ENCODE results near the gene ALMS1.
"Not testable (repeated sequence)": the region's sequence is repeated elsewhere in the genome, so short reads cannot be mapped to it uniquely, and the experiment has no call there.

ALMS1 gene

GRCh38 chr2:73624036-73624435 lies 238.4 kb downstream of the ALMS1 start:
- DNase-seq = not testable (repeated sequence)

GRCh38 chr2:73624625-73625024 lies 239.0 kb downstream of the ALMS1 start:
- DNase-seq = not testable (repeated sequence)

DNA sequence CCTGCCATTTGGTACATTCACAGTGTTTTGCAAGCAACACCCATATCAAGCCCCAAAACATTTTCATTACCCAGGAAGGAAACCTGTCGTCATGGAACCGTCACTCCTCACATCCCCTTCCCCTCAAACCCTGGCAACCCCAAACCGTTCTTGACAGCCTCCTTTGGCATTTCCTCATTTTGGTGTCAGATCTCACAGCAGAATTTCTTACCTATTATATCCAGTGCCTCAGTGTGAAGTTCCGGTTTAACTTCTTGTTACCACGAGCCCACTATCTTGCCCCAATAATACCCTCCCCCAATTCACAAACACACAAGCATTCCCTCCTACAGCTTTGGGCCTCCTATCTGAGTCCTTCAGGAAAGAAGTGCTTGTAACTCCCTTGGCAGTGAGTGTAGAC lies 240.6 kb downstream of the ALMS1 start:
- DNase-seq = not testable (repeated sequence)

- DNase-seq = not testable (repeated sequence)
Observed at GRCh38 chr2:73628493-73628892, 242.9 kb downstream of the ALMS1 start.

GRCh38 chr2:73630662-73631266 lies 245.1 kb downstream of the ALMS1 start:
- DNase-seq = peak in 1 of 2 experiments; percentile 10

GRCh38 chr2:73636977-73637376 lies 251.3 kb downstream of the ALMS1 start:
- not testable (repeated sequence) for DNase-seq

DNA sequence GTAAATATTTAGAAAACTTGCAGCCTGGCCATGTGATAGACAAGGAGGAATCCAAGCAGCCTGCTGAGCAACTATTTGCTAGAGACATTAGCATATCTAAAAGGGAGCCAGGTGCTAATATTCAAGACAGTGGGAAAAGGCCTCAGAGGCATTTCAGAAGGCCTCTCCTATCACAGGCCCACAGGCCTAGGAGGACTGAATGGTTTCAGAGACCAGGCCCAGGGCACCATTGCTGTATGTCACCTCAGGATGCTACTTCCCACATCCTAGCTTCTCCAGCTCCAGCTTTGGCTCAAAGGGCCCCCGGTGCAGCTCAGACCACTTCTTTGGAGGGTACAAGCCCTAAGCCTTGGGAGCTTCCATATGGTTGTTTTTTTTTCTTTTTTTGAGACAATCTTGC lies 252.8 kb downstream of the ALMS1 start:
- DNase-seq = no peak

- no peak for DNase-seq
Observed at GRCh38 chr2:73640511-73640911, 254.9 kb downstream of the ALMS1 start.

- no peak for DNase-seq
Observed at GRCh38 chr2:73640946-73641766, 255.5 kb downstream of the ALMS1 start.

DNA sequence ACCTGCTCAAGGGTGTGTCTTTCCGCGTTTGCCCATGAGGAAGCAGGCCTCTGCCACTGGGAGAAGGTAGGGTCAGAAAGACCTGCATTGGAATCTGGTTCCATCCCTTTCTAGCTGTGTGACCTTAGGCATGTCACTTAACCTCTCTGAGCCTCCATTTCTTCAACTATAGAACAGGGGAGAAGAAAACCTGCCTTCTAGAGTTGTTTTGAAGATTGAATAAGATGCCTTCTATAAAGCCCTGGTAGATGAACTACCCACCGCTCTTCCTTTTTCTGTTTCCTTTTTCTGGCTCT lies 256.1 kb downstream of the ALMS1 start:
- no peak for DNase-seq

DNA sequence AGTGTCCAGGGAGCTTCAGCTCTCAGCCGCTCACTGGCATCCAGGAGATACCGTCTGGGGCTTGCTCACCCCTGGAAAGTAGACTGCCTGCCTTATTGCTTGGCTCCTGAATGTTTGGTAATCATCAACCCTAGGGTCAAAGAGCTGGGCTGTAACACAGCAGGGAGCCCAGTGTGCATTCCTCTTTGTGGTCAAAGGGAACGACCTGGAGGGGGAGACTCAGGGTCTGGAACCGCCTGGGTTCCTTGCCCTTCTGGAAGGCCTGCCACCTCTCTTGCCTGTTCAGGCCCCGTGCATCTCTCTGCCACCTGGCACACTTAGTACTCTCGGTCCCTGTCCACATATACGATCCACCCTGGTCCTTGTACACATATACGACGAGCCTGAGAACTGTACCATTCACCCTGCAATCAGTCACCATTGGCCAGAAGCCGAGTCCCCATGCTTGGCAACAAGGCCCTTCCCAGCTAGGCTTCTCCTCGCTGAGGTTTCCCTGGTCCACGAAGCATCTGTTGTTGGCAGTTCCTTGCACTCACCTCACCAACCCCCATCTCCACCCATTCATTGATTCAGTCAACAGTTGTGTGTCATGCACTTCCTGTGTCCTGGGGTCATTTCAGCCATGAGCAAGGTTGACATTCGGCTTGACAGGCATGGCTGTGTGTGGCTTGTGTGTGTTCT lies 256.8 kb downstream of the ALMS1 start, which contains the start of gene NAT8:
TSS of gene NAT8 (minus strand) at position 85 of the 681 bp plus-strand sequence. CDS start 794 bp downstream, outside the sequence.
- no peak for DNase-seq

DNA sequence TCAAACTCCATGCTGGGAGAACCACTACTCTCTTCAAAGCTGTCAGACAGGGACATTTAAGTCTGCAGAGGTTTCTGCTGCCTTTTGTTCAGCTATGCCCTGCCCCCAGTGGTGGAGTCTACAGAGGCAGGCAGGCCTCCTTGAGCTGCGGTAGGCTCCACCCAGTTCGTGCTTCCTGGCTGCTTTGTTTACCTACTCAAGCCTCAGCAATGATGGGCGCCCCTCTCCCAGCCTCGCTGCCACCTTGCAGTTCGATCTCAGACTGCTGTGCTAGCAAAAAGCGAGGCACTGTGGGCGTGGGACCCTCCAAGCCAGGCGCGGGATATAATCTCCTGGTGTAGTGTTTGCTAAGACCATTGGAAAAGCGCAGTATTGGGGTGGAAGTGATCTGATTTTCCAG lies 262.1 kb downstream of the ALMS1 start:
- not testable (repeated sequence) for DNase-seq

GRCh38 chr2:73651591-73652230 lies 266.1 kb downstream of the ALMS1 start:
- no peak for DNase-seq

DNA sequence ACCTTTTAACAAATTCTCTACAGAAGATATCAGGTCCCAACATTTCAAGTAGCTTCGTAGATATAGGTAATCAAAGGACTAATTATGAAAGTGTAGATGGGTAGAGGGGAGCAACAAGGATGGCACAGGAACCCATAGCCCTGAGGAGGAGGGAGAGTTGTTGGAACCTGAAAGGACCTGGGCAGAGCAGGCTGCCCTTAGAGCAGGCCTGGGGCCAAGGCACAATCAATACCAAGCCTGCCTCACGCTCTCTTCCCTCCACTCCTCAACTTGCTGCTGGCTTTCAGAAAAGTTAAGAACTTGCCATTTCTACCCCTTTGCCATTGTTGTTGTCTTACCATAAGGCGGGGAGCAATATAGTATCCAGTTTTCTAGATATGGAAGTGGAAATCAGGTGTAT lies 266.7 kb downstream of the ALMS1 start:
- no peak for DNase-seq

DNA sequence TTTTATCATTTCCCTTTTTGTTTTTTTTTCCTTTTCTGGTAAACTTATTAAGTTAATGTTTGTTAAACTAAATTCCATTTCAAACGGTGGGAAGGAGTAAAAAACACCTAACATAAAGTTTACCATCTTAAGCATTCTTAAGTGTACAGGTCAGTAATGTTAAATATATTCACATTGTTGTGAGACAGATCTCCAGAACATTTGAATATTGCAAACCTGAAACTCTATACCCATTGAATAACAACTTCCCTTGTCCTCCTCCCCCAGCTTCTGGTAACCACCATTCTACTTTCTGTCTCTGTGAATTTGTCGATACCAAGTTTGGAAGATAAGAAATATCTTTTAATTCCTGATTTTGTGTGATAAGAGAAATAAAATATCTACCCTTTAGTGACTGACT lies 268.5 kb downstream of the ALMS1 start:
- DNase-seq = no peak
